ENCODE data around the gene RBM26. TPM values are rescaled to one million over a fixed set of nuclear protein-coding genes. Genes with fewer than 3 reads are reported as not detected.
A peak's percentile ranks its signal among the peaks of the same experiment; 100 is the strongest.

RBM26 gene
- total RNA-seq, 4 donors from 2014 or later = 14.9 to 44.8 (median 23.1) TPM

GRCh38 chr13:79311386-79311785 is 94.7 kb downstream of the RBM26 start:
- no peaks in the 10 kb centered on the region for H3K9me3 ChIP-seq
- DNase-seq (no peak), ATAC-seq (no peak)
- H3K36me3 ChIP-seq = no peaks in the 10 kb centered on the region
- intact Hi-C loops (cut with DNase I; ENCODE audit: low total_unique reads) = no loop called here
- no peak overlapping the region for H3K27ac ChIP-seq
- in situ Hi-C loops (cut with MboI; ENCODE audit: low sequenced_read_pairs in 4 of 4) = no loop called here
- no peak overlapping the region for H3K4me3 ChIP-seq
- no peaks in the 10 kb centered on the region for H3K27me3 ChIP-seq
- no peak for TF ChIP-seq POLR2A (IDR thresholded peaks at IDR 0.05)
- TF ChIP-seq CTCF (IDR thresholded peaks at IDR 0.05 in 4 of 5, conservative IDR thresholded peaks at IDR 0.05 in 1 of 5) = no peak
- H3K4me1 ChIP-seq = no peaks in the 10 kb centered on the region

- ATAC-seq = no peak
These were observed 96.4 kb downstream of the RBM26 start for GRCh38 chr13:79309690-79310089.

GRCh38 chr13:79307866-79308298 is 98.2 kb downstream of the RBM26 start:
- no peaks in the 10 kb centered on the region for H3K36me3 ChIP-seq
- H3K4me3 ChIP-seq = no peak overlapping the region
- no peaks in the 10 kb centered on the region for H3K27me3 ChIP-seq
- no peak for TF ChIP-seq POLR2A (IDR thresholded peaks at IDR 0.05)
- TF ChIP-seq CTCF (IDR thresholded peaks at IDR 0.05 in 4 of 5, conservative IDR thresholded peaks at IDR 0.05 in 1 of 5) = no peak
- DNase-seq = no peak
- ATAC-seq = peak; percentile 50 to 54
- in situ Hi-C loops (cut with MboI; ENCODE audit: low sequenced_read_pairs in 4 of 4) (no loop called here), intact Hi-C loops (cut with DNase I; ENCODE audit: low total_unique reads) (no loop called here)
- no peak overlapping the region for H3K27ac ChIP-seq
- H3K9me3 ChIP-seq = no peaks in the 10 kb centered on the region
- no peaks in the 10 kb centered on the region for H3K4me1 ChIP-seq

More at GRCh38 chr13:79309690-79310089, 96.4 kb downstream of the RBM26 start:
- Histone ChIP-seq H3K4me3 (no peak overlapping the region), H3K36me3 (no peaks in the 10 kb centered on the region), H3K4me1 (no peaks in the 10 kb centered on the region), H3K27me3 (no peaks in the 10 kb centered on the region), H3K9me3 (no peaks in the 10 kb centered on the region), H3K27ac (no peak overlapping the region)
- intact Hi-C loops (cut with DNase I; ENCODE audit: low total_unique reads) (no loop called here), in situ Hi-C loops (cut with MboI; ENCODE audit: low sequenced_read_pairs in 4 of 4) (no loop called here)
- no peak for DNase-seq
- TF ChIP-seq CTCF (IDR thresholded peaks at IDR 0.05 in 4 of 5, conservative IDR thresholded peaks at IDR 0.05 in 1 of 5) = no peak
- TF ChIP-seq POLR2A (IDR thresholded peaks at IDR 0.05) = no peak

- no peak for DNase-seq
- Histone ChIP-seq H3K27ac (no peak overlapping the region), H3K27me3 (no peaks in the 10 kb centered on the region), H3K36me3 (no peaks in the 10 kb centered on the region), H3K9me3 (no peaks in the 10 kb centered on the region), H3K4me1 (no peaks in the 10 kb centered on the region), H3K4me3 (no peak overlapping the region)
- TF ChIP-seq CTCF (IDR thresholded peaks at IDR 0.05 in 4 of 5, conservative IDR thresholded peaks at IDR 0.05 in 1 of 5) (no peak), POLR2A (IDR thresholded peaks at IDR 0.05) (no peak)
- in situ Hi-C loops (cut with MboI; ENCODE audit: low sequenced_read_pairs in 4 of 4) (no loop called here), intact Hi-C loops (cut with DNase I; ENCODE audit: low total_unique reads) (no loop called here)
- ATAC-seq = peak; percentile 39 to 44
These were observed 98.6 kb downstream of the RBM26 start for GRCh38 chr13:79307433-79307861.

GRCh38 chr13:79306650-79307049 is 99.4 kb downstream of the RBM26 start:
- Histone ChIP-seq H3K9me3 (no peaks in the 10 kb centered on the region), H3K27me3 (no peaks in the 10 kb centered on the region), H3K4me1 (no peaks in the 10 kb centered on the region), H3K4me3 (no peak overlapping the region), H3K27ac (no peak overlapping the region), H3K36me3 (no peaks in the 10 kb centered on the region)
- intact Hi-C loops (cut with DNase I; ENCODE audit: low total_unique reads) (no loop called here), in situ Hi-C loops (cut with MboI; ENCODE audit: low sequenced_read_pairs in 4 of 4) (no loop called here)
- ATAC-seq = no peak
- no peak for TF ChIP-seq CTCF (IDR thresholded peaks at IDR 0.05 in 4 of 5, conservative IDR thresholded peaks at IDR 0.05 in 1 of 5)
- no peak for TF ChIP-seq POLR2A (IDR thresholded peaks at IDR 0.05)
- DNase-seq = no peak
